GM19043 (cell line): ENCODE results near the gene UGT1A1.

Experiments
- ATAC-seq: cut with Tn5 transposase; IDR thresholded peaks from one replicate; pipeline ENCODE4 v1.9.1; 2021; ENCODE audit warnings: low read depth; ENCODE audit not compliant: unreplicated experiment

Gene UGT1A1

DNA sequence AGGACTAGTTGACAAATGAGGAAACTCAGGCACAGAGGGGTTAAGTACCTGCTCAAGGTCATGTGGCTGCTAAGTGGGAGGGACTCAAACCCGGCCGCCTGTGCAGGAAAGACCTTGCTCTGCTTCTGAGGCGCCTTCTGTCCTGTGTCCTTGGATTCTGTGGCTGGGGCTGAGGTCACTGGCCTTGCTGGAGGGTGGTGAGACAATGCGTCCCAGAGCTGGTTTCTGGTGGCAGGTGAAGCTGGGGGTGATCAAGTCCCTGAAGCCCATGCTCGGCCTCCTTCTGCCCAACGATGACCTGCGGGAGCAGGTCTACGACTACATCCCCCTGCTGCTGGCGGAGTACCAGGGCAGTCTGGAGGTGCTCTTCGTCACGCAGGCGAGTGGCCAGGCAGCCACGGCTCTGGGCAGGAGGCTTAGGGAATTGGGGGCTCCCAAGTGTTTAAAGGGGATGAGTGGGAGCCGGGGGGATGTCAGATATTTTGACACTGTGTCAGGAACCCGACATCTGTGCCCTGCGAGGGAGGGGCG, 34.1 kb downstream of the UGT1A1 start:
- ATAC-seq: no peak

- no peak for ATAC-seq
Measured at GRCh38 chr2:233795735-233796171, 35.7 kb downstream of the UGT1A1 start.

DNA sequence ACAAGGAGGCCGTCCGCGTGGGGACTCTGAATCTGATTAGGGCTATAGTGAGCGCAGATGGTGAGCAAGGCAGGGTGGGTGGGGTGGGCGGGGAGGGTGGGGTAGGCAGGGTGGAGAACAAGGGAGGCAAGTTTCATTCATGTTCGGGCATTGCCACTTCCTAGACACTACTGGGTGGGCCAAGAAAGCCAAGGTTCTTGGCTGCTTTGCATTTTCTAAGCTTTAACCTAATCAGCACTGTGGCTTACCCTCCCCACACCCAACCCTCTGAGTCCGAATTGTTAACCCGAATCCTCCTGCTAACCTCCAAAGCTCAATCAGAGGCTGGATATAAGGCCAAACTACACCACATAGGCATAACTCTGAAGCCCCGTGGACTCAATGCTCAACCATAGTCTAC, 36.2 kb downstream of the UGT1A1 start:
- ATAC-seq: no peak

DNA sequence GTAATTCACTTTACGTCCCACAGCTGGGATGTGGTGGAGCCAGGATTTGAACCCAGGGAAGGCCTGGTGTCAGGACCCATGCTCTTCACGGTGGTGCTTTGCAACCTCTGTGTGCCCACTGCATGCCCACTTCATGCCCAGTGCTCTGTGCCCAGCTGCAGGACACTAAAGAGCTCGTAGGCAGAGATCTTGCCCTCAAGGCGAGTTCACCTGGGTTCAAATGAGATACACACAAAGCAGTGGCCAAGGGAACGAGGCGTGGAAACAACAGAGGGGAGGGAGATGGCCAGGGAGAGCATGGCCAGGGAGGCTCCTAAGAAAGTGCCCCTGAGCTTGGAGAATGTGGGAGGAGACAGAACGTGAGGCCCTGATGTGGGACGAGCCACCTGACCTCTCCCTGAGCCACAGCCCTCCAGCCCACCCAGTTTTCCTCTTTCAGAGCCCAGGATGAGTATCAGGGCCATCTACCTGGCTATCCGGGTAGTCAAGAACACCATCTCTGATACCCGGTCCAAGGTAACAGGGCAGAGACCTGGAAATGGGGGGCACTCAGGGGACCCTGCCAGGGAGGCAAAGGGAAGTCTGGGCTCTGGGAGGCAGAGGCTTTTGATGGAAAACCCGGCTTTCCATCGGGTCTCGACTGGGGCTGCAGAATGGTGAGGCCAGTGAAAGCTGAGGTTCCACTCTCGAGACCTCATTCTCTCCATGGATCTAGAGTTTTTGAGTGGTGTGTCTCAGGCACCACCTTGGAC, 38.4 kb downstream of the UGT1A1 start:
- ATAC-seq: no peak

DNA sequence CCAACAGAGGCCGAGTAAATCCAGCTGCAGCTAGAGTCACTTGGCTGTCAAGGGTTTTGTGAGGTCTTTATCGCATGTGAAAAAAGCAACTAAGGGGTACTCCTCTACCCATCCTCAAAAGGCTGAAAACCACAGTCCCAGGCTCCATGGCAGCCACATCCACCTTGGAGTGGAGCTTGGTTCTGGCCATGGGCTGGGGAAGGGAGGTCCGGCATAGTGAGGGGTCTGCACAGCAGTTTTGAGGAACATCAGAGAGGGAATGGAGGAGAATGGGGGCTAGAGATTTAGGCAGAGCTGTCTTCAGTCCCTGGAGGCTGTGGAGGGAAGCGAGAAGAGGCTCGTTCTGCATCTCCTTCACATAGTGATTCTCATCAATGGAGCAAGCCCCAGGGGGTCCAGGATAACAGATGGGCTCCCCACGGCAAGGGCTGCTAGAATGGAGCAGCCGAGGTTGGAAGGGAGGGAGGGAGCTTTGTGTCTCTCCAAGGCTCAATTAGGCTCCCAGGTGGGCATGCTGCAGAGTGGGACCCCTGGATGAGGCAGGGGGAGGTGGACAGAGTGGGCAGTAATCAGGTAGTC, 39.1 kb downstream of the UGT1A1 start:
- ATAC-seq: no peak

GRCh38 chr2:233799716-233800115, 39.6 kb downstream of the UGT1A1 start:
- ATAC-seq: no peak

GRCh38 chr2:233800208-233800607, 40.1 kb downstream of the UGT1A1 start:
- no peak for ATAC-seq

GRCh38 chr2:233801357-233802131, 41.5 kb downstream of the UGT1A1 start:
- ATAC-seq: no peak

- no peak for ATAC-seq
Measured at GRCh38 chr2:233802132-233802815, 42.2 kb downstream of the UGT1A1 start.

DNA sequence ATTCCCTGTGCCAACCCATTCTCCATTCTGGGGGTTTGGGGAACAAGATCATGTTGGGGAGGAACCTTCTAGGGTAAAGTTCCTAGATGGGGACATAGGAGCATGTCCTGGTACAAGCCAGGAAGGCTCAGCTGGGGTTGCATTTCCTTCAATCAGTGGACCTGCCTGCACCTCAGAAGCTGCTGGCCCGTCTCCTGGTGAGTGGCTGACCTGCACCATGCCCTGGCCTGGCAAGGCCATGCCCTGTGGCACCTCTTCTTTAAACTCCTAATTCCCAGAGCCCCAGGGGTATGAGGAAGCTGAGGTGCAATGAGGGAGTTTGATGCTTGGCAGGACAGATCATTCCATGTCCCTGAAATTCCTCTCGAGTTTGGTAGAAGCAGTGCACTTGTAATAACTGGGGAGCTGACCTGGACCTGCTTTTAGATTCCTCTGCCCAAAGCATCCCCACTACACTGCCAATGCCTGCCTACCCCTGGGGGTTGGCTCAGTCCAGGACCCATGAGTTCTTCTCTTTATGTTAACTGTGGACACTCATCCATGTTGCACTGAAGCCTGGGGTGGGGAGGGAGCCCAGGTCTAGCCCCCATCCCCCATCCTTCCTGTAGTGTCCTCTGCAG, 43.3 kb downstream of the UGT1A1 start:
- ATAC-seq: no peak

DNA sequence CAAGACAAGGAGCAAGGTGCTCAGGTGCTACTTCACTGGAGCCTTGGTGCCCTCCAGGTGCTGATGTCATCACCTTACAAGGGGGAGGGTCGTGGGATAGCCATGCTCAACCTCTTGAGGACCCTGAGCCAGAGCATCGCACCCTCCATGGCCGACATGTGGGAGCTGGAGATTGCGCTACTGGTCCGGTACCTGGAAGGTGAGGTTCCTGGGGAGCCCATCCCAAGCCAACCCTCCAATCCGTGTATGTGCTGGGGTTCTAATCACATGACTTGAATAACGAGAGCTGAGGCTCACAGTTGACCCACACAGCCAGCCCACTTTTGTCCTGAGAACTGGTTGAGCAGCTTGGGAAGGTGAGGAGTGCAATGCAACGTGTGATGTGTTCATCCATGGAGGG, 43.9 kb downstream of the UGT1A1 start:
- ATAC-seq: no peak

- ATAC-seq: no peak
Measured at GRCh38 chr2:233807215-233807865, 47.3 kb downstream of the UGT1A1 start.

- ATAC-seq: no peak
Measured at GRCh38 chr2:233807966-233808935, 48.2 kb downstream of the UGT1A1 start.

GRCh38 chr2:233810385-233810784, 50.3 kb downstream of the UGT1A1 start:
- no peak for ATAC-seq

GRCh38 chr2:233811087-233811486, 51.0 kb downstream of the UGT1A1 start:
- no peak for ATAC-seq

GRCh38 chr2:233811732-233812131, 51.7 kb downstream of the UGT1A1 start:
- no peak for ATAC-seq

DNA sequence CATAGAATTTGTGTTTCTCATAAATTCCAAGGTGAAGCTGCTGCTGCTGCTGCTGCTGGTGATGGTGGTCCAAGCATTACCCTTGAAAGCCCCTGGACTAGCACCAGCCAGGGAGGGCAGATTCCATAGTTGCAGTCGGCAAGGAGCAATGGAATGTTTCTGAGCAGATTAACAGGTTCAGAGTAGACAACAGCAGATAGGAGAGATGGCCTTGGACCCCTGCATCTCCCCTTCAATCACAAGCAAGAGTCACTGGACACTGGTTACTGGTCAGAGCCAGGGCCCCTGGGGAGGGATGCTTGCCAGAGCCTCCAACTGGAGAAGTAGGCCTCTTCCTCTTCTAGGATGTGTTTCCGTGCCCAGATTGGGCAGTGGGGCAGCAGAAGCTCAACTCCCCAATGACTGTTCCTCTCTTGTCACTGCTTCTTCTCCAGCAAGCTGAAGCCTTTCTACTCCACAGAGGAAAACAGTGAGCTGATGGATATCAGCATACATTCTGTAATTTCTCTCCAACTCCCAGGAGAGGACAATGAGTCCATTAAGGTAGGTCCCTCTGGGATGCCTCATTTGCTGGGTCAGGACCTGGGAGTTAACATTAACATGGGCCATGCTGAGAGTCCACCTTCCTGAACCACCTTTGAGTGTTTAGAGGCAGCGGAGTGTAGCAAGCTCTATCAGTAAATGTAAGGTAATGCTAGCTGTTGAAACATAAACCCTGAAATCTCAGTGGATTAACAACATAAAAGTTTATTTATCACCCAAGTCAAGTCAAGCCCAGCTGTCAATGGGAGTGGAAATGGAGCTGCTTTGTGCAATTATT, 53.4 kb downstream of the UGT1A1 start:
- ATAC-seq: no peak
